Endothelial cell of umbilical vein (primary cell): ENCODE results near the gene IQCE. TPM values are rescaled to one million over a fixed set of nuclear protein-coding genes. Genes with fewer than 3 reads are reported as not detected.

ENCODE experiments used
- BruUV-seq: library from RNA; stranded (reverse); fragments of 400-500 nt; replicated peaks from 2 replicates; lab custom pipeline; 2021; lab: Mats Ljungman, UMichigan
- CTCF ChIA-PET: fragments of 300-600, 350-600 bp; sonication (Branson Sonifier 250); formaldehyde crosslinking; loops from one replicate; lab custom pipeline; 2021; ENCODE audit warnings: antibody characterized with exemption, inconsistent platforms; lab: Charles Lee
- POLR2A ChIA-PET: fragments of 300-600, 350-600 bp; sonication (Branson Sonifier 250); formaldehyde crosslinking; loops from one replicate; lab custom pipeline; 2021; ENCODE audit warnings: antibody characterized with exemption, inconsistent platforms; lab: Charles Lee
- DNase-seq: peaks from one replicate; pipeline ENCODE4 v3.0.0-alpha.2; 2011; ENCODE audit warnings: low read depth, low spot score
- FAIRE-seq: peaks from 2 replicates; lab custom pipeline; 2011; peaks lifted over from hg19 to GRCh38; lab: Jason Lieb, UNC
- H2AFZ ChIP-seq: 2 replicates; pipeline ENCODE4 v1.6.0; 2012; ENCODE audit warnings: low read depth, low read length, control low read depth, inconsistent platforms
- H3K27ac ChIP-seq: 2 replicates; pipeline ENCODE4 v1.5.1; 2011; ENCODE audit warnings: low read depth, mild to moderate bottlenecking, control low read depth, low read length, moderate library complexity; ENCODE audit not compliant: insufficient read depth
- H3K27me3 ChIP-seq, 2 experiments: 2 replicates each; pipeline versions ENCODE4 v1.6.0 to v1.6.1; 2011; ENCODE audit warnings: low read length in 2 of 2, mixed read lengths in 1 of 2; ENCODE audit not compliant: control insufficient read depth in 2 of 2, insufficient read depth in 2 of 2
- H3K36me3 ChIP-seq, 2 experiments: 2 replicates in 1 of 2; 3 replicates in 1 of 2; pipeline ENCODE4 v1.5.1; 2011; ENCODE audit warnings: low read length in 2 of 2, mild to moderate bottlenecking in 1 of 2, moderate library complexity in 1 of 2; ENCODE audit not compliant: control insufficient read depth in 2 of 2, insufficient read depth in 2 of 2; ENCODE audit errors: extremely low read depth in 1 of 2
- H3K4me1 ChIP-seq: 3 replicates; pipeline ENCODE4 v1.5.1; 2011; ENCODE audit warnings: mild to moderate bottlenecking, low read length; ENCODE audit not compliant: control insufficient read depth, insufficient read depth; ENCODE audit errors: extremely low read depth
- H3K4me2 ChIP-seq: 2 replicates; pipeline ENCODE4 v1.6.1; 2011; ENCODE audit warnings: low read length, control low read depth, mixed read lengths; ENCODE audit not compliant: insufficient read depth
- H3K4me3 ChIP-seq, 3 experiments: fragments of 200-600 bp in 1 of 3; sonication (generic), shearing (Covaris generic) in 1 of 3; replicated peaks in 1 of 3; 2 replicates each; pipeline ENCODE4 v1.5.1; 2011 to 2016; ENCODE audit warnings: control low read depth in 3 of 3, low read length in 3 of 3, mild to moderate bottlenecking in 2 of 3, inconsistent platforms in 1 of 3, low read depth in 1 of 3, moderate library complexity in 1 of 3; ENCODE audit not compliant: insufficient read depth in 1 of 3
- H3K79me2 ChIP-seq: 2 replicates; pipeline ENCODE4 v1.6.0; 2012; ENCODE audit warnings: low read length, inconsistent platforms; ENCODE audit not compliant: control insufficient read depth, insufficient read depth
- H3K9ac ChIP-seq: replicated peaks from 2 replicates; pipeline ENCODE3; 2011; ENCODE audit warnings: low read length, control low read depth; ENCODE audit not compliant: insufficient read depth; ENCODE audit errors: extremely low read depth
- H3K9me1 ChIP-seq: replicated peaks from 3 replicates; pipeline ENCODE4 v1.6.0; 2011; ENCODE audit warnings: mild to moderate bottlenecking, low read length; ENCODE audit not compliant: control insufficient read depth, insufficient read depth; ENCODE audit errors: extremely low read depth
- H3K9me3 ChIP-seq: replicated peaks from 2 replicates; pipeline ENCODE4 v1.5.1; 2012; ENCODE audit warnings: low read length, inconsistent platforms; ENCODE audit not compliant: control insufficient read depth, insufficient read depth
- H4K20me1 ChIP-seq: replicated peaks from 2 replicates; pipeline ENCODE3; 2011; ENCODE audit warnings: mild to moderate bottlenecking, low read length; ENCODE audit not compliant: control insufficient read depth, insufficient read depth; ENCODE audit errors: extremely low read depth
- CTCF ChIP-seq, 2 donors: IDR thresholded peaks; 1 replicate in 1 of 2; 2 replicates in 1 of 2; pipeline ENCODE4 v1.5.1; 2011; ENCODE audit warnings: low read length in 2 of 2, mild to moderate bottlenecking in 2 of 2, moderate library complexity in 2 of 2, control low read depth in 1 of 2, inconsistent platforms in 1 of 2, low read depth in 1 of 2; ENCODE audit not compliant: insufficient read depth in 1 of 2; ENCODE audit errors: extremely low read depth in 1 of 2
- EZH2 ChIP-seq: IDR thresholded peaks from 2 replicates; pipeline ENCODE4 v1.6.1; 2012; ENCODE audit warnings: borderline replicate concordance, low read depth, mild to moderate bottlenecking, moderate library complexity, low read length, inconsistent platforms; ENCODE audit not compliant: severe bottlenecking
- FOS ChIP-seq: IDR thresholded peaks from 2 replicates; pipeline ENCODE4 v1.6.1; 2011; ENCODE audit warnings: mild to moderate bottlenecking, low read length, moderate library complexity, borderline replicate concordance; ENCODE audit not compliant: insufficient read depth
- GATA2 ChIP-seq: IDR thresholded peaks from 2 replicates; pipeline ENCODE4 v1.7.0; 2011; ENCODE audit warnings: low read depth, mild to moderate bottlenecking, moderate library complexity, mixed read lengths, low read length; ENCODE audit not compliant: insufficient read length, insufficient read depth
- JUN ChIP-seq: IDR thresholded peaks from 2 replicates; pipeline ENCODE4 v1.6.1; 2011; ENCODE audit warnings: borderline replicate concordance, low read depth; ENCODE audit not compliant: insufficient read length, insufficient read depth
- MAX ChIP-seq: IDR thresholded peaks from 2 replicates; pipeline ENCODE4 v1.6.1; 2011; ENCODE audit not compliant: insufficient read depth, insufficient read length
- MYC ChIP-seq: IDR thresholded peaks from one replicate; pipeline ENCODE4 v1.6.1; 2011; ENCODE audit warnings: mild to moderate bottlenecking, low read depth, low read length
- POLR2A ChIP-seq: IDR thresholded peaks from 2 replicates; pipeline ENCODE4 v1.6.1; 2012; ENCODE audit warnings: low read depth, mild to moderate bottlenecking, control low read depth, low read length
- POLR2AphosphoS5 ChIP-seq: IDR thresholded peaks from 2 replicates; pipeline ENCODE4 v1.6.1; 2012; ENCODE audit warnings: low read depth, mild to moderate bottlenecking, control low read depth, low read length, moderate library complexity; ENCODE audit not compliant: insufficient read depth
- dilution Hi-C: fragments of 300-500 bp; cut with MboI; formaldehyde crosslinking; loops from one replicate; pipeline ENCODE4 v1.15.0; 2019; ENCODE audit warnings: low sequenced_read_pairs; ENCODE audit not compliant: extremely low pct_ligation_motif_present
- intact Hi-C: fragments of 100-400 bp; cut with micrococcal nuclease; formaldehyde crosslinking; loops from one replicate; pipeline ENCODE4 v1.10.0; 2022
- polyA plus RNA-seq, 4 experiments: library from polyadenylated mRNA; depleted of rRNA in 3 of 4; stranded (reverse) in 3 of 4; unstranded in 1 of 4; fragments of >200 nt; gene quantifications; 2 replicates each; pipeline versions ENCODE4 v1.2.1 to v1.2.3, GENCODE V29; 2011 to 2012; ENCODE audit warnings: missing spikeins in 1 of 4
- total RNA-seq: library from RNA; stranded (reverse); gene quantifications from 2 replicates; pipeline ENCODE4 v1.2.3, GENCODE V29; 2021

IQCE gene
- total and polyA plus RNA-seq, 2 donors (not counting 3 experiments of a cell fraction or from before 2014, with no cell fraction given), result 4.9 to 14.5 TPM

DNA sequence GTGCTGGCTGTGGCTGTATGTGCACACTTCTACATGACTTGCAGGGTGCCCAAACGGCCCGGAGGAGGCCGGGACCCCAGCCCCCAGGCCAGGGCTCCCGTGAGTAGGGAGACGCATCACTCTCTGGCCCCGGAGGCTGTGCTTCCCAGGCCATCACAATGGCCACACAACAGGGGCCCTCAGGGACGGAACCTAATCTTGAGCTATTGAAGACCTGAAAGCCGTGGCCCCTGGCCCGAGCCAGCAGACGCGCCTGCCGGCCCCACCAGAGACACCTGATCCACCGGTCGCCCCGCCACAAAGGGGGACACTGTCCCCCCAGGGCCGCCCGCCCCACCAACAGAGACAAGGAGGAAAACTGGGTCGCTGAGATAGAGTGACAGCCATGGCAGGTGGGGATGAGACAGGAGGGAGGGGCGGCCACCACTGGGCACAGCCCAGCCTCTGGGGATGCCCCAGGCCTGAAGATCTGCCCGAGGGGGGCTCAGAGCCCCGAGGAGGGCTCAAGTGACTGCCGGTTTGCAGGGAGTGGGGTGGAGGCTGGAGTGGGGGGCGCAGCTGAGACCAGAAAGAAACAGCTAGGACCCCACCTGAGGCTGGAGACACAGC is 49.4 kb upstream of the IQCE start:
- no peak overlapping the region for H3K4me2 ChIP-seq
- no peak for FAIRE-seq
- CTCF ChIA-PET, result no interaction called here

DNA sequence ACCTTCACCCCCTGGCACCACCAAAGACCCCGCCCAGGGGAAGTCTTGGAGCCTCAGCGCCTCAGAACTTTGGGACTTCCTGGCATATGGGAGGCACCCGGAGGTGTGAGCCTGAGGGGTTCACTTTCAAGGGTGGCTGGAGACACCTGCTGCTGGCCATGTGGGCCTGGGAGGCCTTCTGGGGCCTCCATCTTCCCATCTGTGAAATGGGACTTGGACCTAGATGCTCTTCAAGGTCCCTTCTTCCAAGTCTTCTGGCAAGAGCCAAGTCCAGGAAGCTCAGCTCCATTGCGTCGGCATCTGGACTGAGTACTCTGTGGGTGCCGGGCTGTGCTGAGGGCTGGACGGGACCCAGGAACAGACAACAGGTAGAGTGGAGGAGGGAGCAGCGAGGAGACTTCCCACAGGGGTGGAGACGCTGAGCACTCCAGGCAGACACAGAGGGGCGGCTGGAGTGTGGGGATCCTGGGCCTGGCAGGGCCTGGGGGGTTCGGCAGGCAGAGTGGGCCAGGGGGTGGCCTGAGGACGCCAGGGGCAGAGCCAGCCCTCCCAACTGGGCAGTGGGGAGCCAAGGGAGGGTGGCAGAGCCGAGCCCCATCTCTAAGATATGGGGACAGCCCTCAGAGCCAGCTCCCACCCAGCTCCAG is 48.5 kb upstream of the IQCE start:
- Histone ChIP-seq H3K9ac (no peak overlapping the region), H3K9me3 (no peaks in the 10 kb centered on the region), H2AFZ (peak overlapping the region; percentile 67), H3K4me1 (peaks cover 20% of the 10 kb centered on the region), H3K4me2 (no peak overlapping the region), H3K79me2 (no peaks in the 10 kb centered on the region), H3K27me3 (no peaks in the 10 kb centered on the region), H4K20me1 (no peaks in the 10 kb centered on the region), H3K9me1 (no peaks in the 10 kb centered on the region), H3K4me3 (no peak overlapping the region), H3K27ac (no peak overlapping the region), H3K36me3 (no peaks in the 10 kb centered on the region)
- dilution Hi-C loops, result no loop called here
- BruUV-seq, result no TSS peak
- intact Hi-C loops, result no loop called here
- FAIRE-seq, result no peak
- ChIA-PET POLR2A (no interaction called here), CTCF (interaction anchor here (1.5 kb wide), 1 partner anchor 32 kb away, joined by 3 read pairs; no protein-coding TSS in a partner anchor)
- no peak for DNase-seq
- TF ChIP-seq JUN, result no peak
- TF ChIP-seq FOS, result no peak
- no peak for TF ChIP-seq POLR2A
- TF ChIP-seq EZH2, result no peak
- TF ChIP-seq GATA2, result no peak
- no peak for TF ChIP-seq CTCF (IDR thresholded peaks at IDR 0.05; ENCODE audit: extremely low read depth in 1 of 2, insufficient read depth in 1 of 2, low read depth in 1 of 2, low read length in 2 of 2)
- no peak for TF ChIP-seq MAX
- no peak for TF ChIP-seq MYC
- TF ChIP-seq POLR2AphosphoS5, result no peak

More for the DNA sequence above, 49.4 kb upstream of the IQCE start:
- Histone ChIP-seq H2AFZ (no peak overlapping the region), H3K9ac (no peak overlapping the region), H3K27me3 (no peaks in the 10 kb centered on the region), H4K20me1 (no peaks in the 10 kb centered on the region), H3K79me2 (no peaks in the 10 kb centered on the region), H3K9me1 (no peaks in the 10 kb centered on the region), H3K9me3 (no peaks in the 10 kb centered on the region), H3K4me1 (peaks cover 20% of the 10 kb centered on the region), H3K27ac (no peak overlapping the region), H3K36me3 (no peaks in the 10 kb centered on the region), H3K4me3 (no peak overlapping the region)
- TF ChIP-seq POLR2AphosphoS5 (no peak), POLR2A (no peak), FOS (no peak), JUN (no peak)
- no TSS peak for BruUV-seq
- no peak for DNase-seq
- intact Hi-C loops (no loop called here), dilution Hi-C loops (no loop called here)
- POLR2A ChIA-PET, result no interaction called here
